C4-2B (cell line): ENCODE data around the gene KLRF2.

Experiments
- ZFX ChIP-seq: fragments of 450-650 bp; IDR thresholded peaks from 2 replicates; pipeline ENCODE4 v1.6.1; 2017
- TF ChIP-seq, protein P1 (sequence below): fragments of 450-650 bp; conservative IDR thresholded peaks from 2 replicates; pipeline ENCODE4 v1.5.1; 2017; ENCODE audit warnings: mild to moderate bottlenecking

DNA sequence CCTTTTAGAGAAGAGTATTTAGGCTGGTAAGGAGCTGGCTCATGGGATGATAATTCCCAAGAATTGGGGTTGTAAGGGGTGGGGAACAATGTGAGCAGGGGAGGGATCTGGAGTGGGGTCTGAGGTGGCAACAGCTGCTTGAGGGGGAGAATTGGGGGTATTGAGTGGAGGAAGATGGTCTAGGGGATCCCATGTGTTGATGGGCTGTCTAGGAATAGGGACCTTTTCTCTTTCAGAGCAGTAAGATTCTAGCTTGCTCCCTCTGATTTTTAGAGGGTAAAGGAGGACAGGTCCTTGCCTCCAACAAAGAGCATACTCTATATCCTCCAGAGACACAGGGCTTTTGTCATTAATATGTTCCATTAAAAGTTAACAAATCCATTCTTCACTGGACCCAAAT lies 28.4 kb downstream of the KLRF2 start:
- TF ChIP-seq, protein P1, sequence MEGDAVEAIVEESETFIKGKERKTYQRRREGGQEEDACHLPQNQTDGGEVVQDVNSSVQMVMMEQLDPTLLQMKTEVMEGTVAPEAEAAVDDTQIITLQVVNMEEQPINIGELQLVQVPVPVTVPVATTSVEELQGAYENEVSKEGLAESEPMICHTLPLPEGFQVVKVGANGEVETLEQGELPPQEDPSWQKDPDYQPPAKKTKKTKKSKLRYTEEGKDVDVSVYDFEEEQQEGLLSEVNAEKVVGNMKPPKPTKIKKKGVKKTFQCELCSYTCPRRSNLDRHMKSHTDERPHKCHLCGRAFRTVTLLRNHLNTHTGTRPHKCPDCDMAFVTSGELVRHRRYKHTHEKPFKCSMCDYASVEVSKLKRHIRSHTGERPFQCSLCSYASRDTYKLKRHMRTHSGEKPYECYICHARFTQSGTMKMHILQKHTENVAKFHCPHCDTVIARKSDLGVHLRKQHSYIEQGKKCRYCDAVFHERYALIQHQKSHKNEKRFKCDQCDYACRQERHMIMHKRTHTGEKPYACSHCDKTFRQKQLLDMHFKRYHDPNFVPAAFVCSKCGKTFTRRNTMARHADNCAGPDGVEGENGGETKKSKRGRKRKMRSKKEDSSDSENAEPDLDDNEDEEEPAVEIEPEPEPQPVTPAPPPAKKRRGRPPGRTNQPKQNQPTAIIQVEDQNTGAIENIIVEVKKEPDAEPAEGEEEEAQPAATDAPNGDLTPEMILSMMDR: no peak
- TF ChIP-seq ZFX: no peak
